K562 (cell line): Measurements from ENCODE around the gene MYO1F. TPM values are rescaled to one million over a fixed set of nuclear protein-coding genes. Genes with fewer than 3 reads are reported as not detected.

Experiments
- ATAC-seq: fragments of 200-7000 bp; cut with Tn5 transposase; 3 replicates; pipeline ENCODE4 v1.9.1; 2020; ENCODE audit warnings: moderate library complexity
- BruUV-seq: library from RNA; stranded (reverse); fragments of 400-500 nt; replicated peaks from 2 replicates; lab custom pipeline; 2021; lab: Mats Ljungman, UMichigan
- CTCF ChIA-PET: fragments of 300-600 bp; formaldehyde crosslinking; extraction: SDS; loops from one replicate; lab custom pipeline; 2021; ENCODE audit warnings: low intra/inter-chr PET ratio; lab: Yijun Ruan, JAX
- POLR2A ChIA-PET: fragments of 300-600, 350-650 bp; sonication (Branson Sonifier 250); formaldehyde crosslinking; extraction: SDS; loops from one replicate; lab custom pipeline; 2021; ENCODE audit warnings: antibody characterized with exemption, inconsistent platforms; lab: Yijun Ruan, JAX
- DNase-seq, 4 experiments: peaks; one replicate each; pipeline versions ENCODE4 v3.0.0 to v3.0.0-alpha.2; 2011 to 2018; ENCODE audit warnings: low spot score in 3 of 4, mixed read lengths in 3 of 4; ENCODE audit errors: extremely low read depth in 1 of 4
- FAIRE-seq: peaks from 2 replicates; lab custom pipeline; 2011; peaks lifted over from hg19 to GRCh38; lab: Jason Lieb, UNC
- H2AFZ ChIP-seq: 2 replicates; pipeline ENCODE4 v1.6.0; 2011; ENCODE audit warnings: low read depth, low read length, control low read depth, inconsistent platforms
- H3K27ac ChIP-seq: fragments of 200-600 bp; 3 replicates; pipeline ENCODE4 v1.8.0; 2011; ENCODE audit warnings: low read depth, mild to moderate bottlenecking, control low read depth, inconsistent platforms, low read length, moderate library complexity, mixed read lengths; ENCODE audit errors: extremely low read depth
- H3K27me3 ChIP-seq, 2 experiments: fragments of 300-600 bp in 1 of 2; 2 replicates in 1 of 2; 3 replicates in 1 of 2; pipeline versions ENCODE4 v1.6.0 to v1.8.0; 2011; ENCODE audit warnings: inconsistent platforms in 2 of 2, low read length in 2 of 2, mild to moderate bottlenecking in 1 of 2, mixed read lengths in 1 of 2, moderate library complexity in 1 of 2; ENCODE audit not compliant: control insufficient read depth in 2 of 2, insufficient read depth in 2 of 2
- H3K36me3 ChIP-seq: fragments of 300-600 bp; 3 replicates; pipeline ENCODE4 v1.8.0; 2011; ENCODE audit warnings: mild to moderate bottlenecking, low read length, inconsistent platforms; ENCODE audit not compliant: control insufficient read depth, insufficient read depth
- H3K4me1 ChIP-seq, 2 experiments: fragments of 200-600 bp in 1 of 2; replicated peaks in 1 of 2; 2 replicates in 1 of 2; 3 replicates in 1 of 2; pipeline versions ENCODE4 v1.5.1 to v1.8.0; 2011; ENCODE audit warnings: inconsistent platforms in 2 of 2, low read length in 2 of 2, mild to moderate bottlenecking in 1 of 2, mixed read lengths in 1 of 2, moderate library complexity in 1 of 2; ENCODE audit not compliant: control insufficient read depth in 2 of 2, insufficient read depth in 2 of 2
- H3K4me2 ChIP-seq: 2 replicates; pipeline ENCODE4 v1.6.1; 2011; ENCODE audit warnings: low read length, control low read depth, inconsistent platforms, mixed read lengths; ENCODE audit not compliant: insufficient read depth
- H3K4me3 ChIP-seq: fragments of 200-600 bp; sonication (generic), shearing (Covaris generic); 2 replicates; pipeline ENCODE4 v1.5.1; 2016; ENCODE audit warnings: control low read depth, inconsistent platforms
- H3K79me2 ChIP-seq: fragments of 200-600 bp; 3 replicates; pipeline ENCODE4 v1.8.0; 2011; ENCODE audit warnings: low read length, inconsistent platforms; ENCODE audit not compliant: control insufficient read depth, insufficient read depth
- H3K9ac ChIP-seq, 2 experiments: 2 replicates each; pipeline versions ENCODE4 v1.6.0 to v1.6.1; 2011; ENCODE audit warnings: low read depth in 2 of 2, low read length in 2 of 2, control low read depth in 1 of 2, inconsistent platforms in 1 of 2, mild to moderate bottlenecking in 1 of 2, mixed read lengths in 1 of 2; ENCODE audit not compliant: insufficient read depth in 1 of 2
- H3K9me1 ChIP-seq: one replicate; pipeline ENCODE4 v1.6.0; 2011; ENCODE audit warnings: inconsistent platforms, mild to moderate bottlenecking, low read length, moderate library complexity; ENCODE audit not compliant: control insufficient read depth, insufficient read depth
- H3K9me3 ChIP-seq: replicated peaks from 2 replicates; pipeline ENCODE4 v1.5.1; 2011; ENCODE audit warnings: low read depth, low read length, inconsistent platforms; ENCODE audit not compliant: control insufficient read depth, insufficient read depth
- H4K20me1 ChIP-seq: replicated peaks from 2 replicates; pipeline ENCODE4 v1.6.1; 2011; ENCODE audit warnings: low read length, inconsistent platforms, mixed read lengths; ENCODE audit not compliant: control insufficient read depth, insufficient read depth
- RBM22 ChIP-seq: fragments of 200-400 bp; formaldehyde crosslinking; IDR thresholded peaks from 2 replicates; pipeline ENCODE4 v1.6.1; 2018; ENCODE audit warnings: low read length, low read depth; ENCODE audit not compliant: poor library complexity, severe bottlenecking
- SIN3A ChIP-seq, 2 experiments: fragments of 150-350 bp in 1 of 2; IDR thresholded peaks; 2 replicates each; pipeline ENCODE4 v1.6.1; 2011 to 2016; ENCODE audit warnings: borderline replicate concordance in 2 of 2, low read depth in 2 of 2, low read length in 2 of 2, mild to moderate bottlenecking in 2 of 2, moderate library complexity in 2 of 2; ENCODE audit not compliant: control insufficient read depth in 1 of 2
- WGBS: fragments of 100-300 bp; shearing (Covaris generic); methylation state at CpG from one replicate; pipeline ENCODE4 v1.1.6; 2016; ENCODE audit warnings: low coverage, mixed read lengths; ENCODE audit not compliant: insufficient coverage; ENCODE audit errors: missing lambda C conversion rate; 5-methylcytosine and 5-hydroxymethylcytosine counted together
- in situ Hi-C: fragments of 300-500 bp; cut with MboI; formaldehyde crosslinking; loops from 4 replicates; pipeline ENCODE4 v1.15.0; 2018; ENCODE audit warnings: inconsistent platforms, mixed read lengths
- intact Hi-C: fragments of 100-400 bp; cut with micrococcal nuclease; formaldehyde crosslinking; loops from 2 replicates; pipeline ENCODE4 v1.14.2; 2022
- polyA plus RNA-seq, 8 experiments: library from polyadenylated mRNA; depleted of rRNA in 4 of 8; stranded (reverse) in 5 of 8; unstranded in 3 of 8; fragments of >200 nt; fragmentation: Nextera tagmentation in 2 of 8; fragmentation: Illumina TruSeq in 1 of 8; extraction: Ambion mirVana in 2 of 8; extraction: Trizol in 1 of 8; gene quantifications; 2 replicates each; pipeline versions ENCODE4 v1.2.1 to v1.2.3, GENCODE V29; 2011 to 2014; ENCODE audit warnings: inconsistent platforms in 1 of 8, missing spikeins in 1 of 8
- total RNA-seq, 7 experiments: library from RNA; depleted of rRNA in 6 of 7; stranded (reverse); fragments of >200 nt in 6 of 7; fragmentation: Illumina TruSeq in 2 of 7; extraction: Trizol in 2 of 7; gene quantifications; 2 replicates each; pipeline versions ENCODE4 v1.2.1 to v1.2.3, GENCODE V29; 2011 to 2021; ENCODE audit warnings: low replicate concordance in 1 of 7
- TF ChIP-seq, protein P1 (sequence below): IDR thresholded peaks from 3 replicates; pipeline ENCODE4 v1.6.1; 2011; ENCODE audit warnings: borderline replicate concordance, mild to moderate bottlenecking, moderate library complexity; ENCODE audit not compliant: insufficient read length; ENCODE audit errors: extremely low read depth
- TF ChIP-seq, protein P2 (sequence below): fragments of 450-650 bp; IDR thresholded peaks from 2 replicates; pipeline ENCODE4 v1.6.1; 2016; ENCODE audit warnings: mild to moderate bottlenecking, moderate library complexity

Gene MYO1F
- total and polyA plus RNA-seq, 9 of the 15 experiments (the other 6 are each of a cell fraction or from before 2014, with no cell fraction given), result 0.78 to 9.4 (median 4.3) TPM

DNA sequence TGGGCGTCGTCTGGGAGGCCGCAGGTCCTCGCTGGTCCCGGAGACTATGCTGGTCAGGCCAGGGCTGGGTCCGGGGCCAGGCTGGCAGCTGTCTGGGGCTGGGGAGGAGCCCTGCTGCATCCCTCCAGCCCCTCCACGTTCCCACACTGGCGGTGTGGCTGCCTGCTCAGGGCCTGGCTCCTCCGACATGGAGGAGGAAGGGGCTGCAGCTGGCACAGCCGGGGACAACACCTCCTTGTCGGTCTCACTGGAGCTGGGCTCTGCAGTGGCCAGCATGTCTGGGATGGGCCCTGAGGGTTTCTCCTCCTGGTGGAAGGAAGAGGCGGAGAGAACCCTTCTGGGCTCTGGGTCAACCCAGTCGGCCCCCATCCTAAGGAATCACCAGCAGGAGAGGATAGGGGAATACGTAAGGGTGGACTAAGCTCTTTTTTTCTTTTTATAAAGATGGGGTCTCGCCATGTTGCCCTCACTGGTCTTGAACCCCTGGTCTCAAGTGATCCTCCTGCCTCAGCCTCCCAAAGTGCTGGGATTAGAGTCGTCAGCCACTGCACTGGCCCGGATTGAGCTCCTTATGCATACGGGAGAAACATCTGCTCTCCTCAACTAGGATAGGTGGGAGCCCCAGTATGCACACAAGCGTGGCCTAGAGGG is 64.1 kb downstream of the MYO1F start:
- Histone ChIP-seq H3K27me3 (no peaks in the 10 kb centered on the region), H3K9me3 (peaks cover 2% of the 10 kb centered on the region), H3K4me2 (peak overlapping the region; percentile 83), H4K20me1 (no peaks in the 10 kb centered on the region), H3K9ac (peak overlapping the region; percentile 97 to 100), H3K27ac (peak overlapping the region; percentile 99), H3K9me1 (no peaks in the 10 kb centered on the region), H3K36me3 (peaks cover 2% of the 10 kb centered on the region; the same call in 1 of the 3 replicates), H3K79me2 (peaks cover 7% of the 10 kb centered on the region; the same call in 1 of the 3 replicates), H3K4me3 (peak overlapping the region; percentile 77), H3K4me1 (peaks cover 33 to 46% of the 10 kb centered on the region in 2 experiments), H2AFZ (peak overlapping the region; percentile 100)
- in situ Hi-C loops (no loop called here), intact Hi-C loops (loop anchor here (5.0 kb wide), 1 partner anchor 101 kb away; the partner anchor contains the start of gene MARCHF2)
- WGBS, result 56% methylated on average over 16 of the region's 19 CpGs
- ATAC-seq, result no peak
- no peak for DNase-seq
- BruUV-seq, result no TSS peak
- no peak for FAIRE-seq
- CTCF ChIA-PET, result interaction anchor here (0.5 kb wide), 1 partner anchor 163 kb away, joined by 3 read pairs; no protein-coding TSS in a partner anchor
- POLR2A ChIA-PET, result interaction anchor here (0.5 to 4.6 kb wide), 17 partner anchors 9 to 192 kb away, joined by 3 to 32 read pairs (median 3); partner anchors contain the start of genes HNRNPM and RPS28
- TF ChIP-seq, protein P1, sequence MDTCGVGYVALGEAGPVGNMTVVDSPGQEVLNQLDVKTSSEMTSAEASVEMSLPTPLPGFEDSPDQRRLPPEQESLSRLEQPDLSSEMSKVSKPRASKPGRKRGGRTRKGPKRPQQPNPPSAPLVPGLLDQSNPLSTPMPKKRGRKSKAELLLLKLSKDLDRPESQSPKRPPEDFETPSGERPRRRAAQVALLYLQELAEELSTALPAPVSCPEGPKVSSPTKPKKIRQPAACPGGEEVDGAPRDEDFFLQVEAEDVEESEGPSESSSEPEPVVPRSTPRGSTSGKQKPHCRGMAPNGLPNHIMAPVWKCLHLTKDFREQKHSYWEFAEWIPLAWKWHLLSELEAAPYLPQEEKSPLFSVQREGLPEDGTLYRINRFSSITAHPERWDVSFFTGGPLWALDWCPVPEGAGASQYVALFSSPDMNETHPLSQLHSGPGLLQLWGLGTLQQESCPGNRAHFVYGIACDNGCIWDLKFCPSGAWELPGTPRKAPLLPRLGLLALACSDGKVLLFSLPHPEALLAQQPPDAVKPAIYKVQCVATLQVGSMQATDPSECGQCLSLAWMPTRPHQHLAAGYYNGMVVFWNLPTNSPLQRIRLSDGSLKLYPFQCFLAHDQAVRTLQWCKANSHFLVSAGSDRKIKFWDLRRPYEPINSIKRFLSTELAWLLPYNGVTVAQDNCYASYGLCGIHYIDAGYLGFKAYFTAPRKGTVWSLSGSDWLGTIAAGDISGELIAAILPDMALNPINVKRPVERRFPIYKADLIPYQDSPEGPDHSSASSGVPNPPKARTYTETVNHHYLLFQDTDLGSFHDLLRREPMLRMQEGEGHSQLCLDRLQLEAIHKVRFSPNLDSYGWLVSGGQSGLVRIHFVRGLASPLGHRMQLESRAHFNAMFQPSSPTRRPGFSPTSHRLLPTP, result no peak
- TF ChIP-seq, protein P2, sequence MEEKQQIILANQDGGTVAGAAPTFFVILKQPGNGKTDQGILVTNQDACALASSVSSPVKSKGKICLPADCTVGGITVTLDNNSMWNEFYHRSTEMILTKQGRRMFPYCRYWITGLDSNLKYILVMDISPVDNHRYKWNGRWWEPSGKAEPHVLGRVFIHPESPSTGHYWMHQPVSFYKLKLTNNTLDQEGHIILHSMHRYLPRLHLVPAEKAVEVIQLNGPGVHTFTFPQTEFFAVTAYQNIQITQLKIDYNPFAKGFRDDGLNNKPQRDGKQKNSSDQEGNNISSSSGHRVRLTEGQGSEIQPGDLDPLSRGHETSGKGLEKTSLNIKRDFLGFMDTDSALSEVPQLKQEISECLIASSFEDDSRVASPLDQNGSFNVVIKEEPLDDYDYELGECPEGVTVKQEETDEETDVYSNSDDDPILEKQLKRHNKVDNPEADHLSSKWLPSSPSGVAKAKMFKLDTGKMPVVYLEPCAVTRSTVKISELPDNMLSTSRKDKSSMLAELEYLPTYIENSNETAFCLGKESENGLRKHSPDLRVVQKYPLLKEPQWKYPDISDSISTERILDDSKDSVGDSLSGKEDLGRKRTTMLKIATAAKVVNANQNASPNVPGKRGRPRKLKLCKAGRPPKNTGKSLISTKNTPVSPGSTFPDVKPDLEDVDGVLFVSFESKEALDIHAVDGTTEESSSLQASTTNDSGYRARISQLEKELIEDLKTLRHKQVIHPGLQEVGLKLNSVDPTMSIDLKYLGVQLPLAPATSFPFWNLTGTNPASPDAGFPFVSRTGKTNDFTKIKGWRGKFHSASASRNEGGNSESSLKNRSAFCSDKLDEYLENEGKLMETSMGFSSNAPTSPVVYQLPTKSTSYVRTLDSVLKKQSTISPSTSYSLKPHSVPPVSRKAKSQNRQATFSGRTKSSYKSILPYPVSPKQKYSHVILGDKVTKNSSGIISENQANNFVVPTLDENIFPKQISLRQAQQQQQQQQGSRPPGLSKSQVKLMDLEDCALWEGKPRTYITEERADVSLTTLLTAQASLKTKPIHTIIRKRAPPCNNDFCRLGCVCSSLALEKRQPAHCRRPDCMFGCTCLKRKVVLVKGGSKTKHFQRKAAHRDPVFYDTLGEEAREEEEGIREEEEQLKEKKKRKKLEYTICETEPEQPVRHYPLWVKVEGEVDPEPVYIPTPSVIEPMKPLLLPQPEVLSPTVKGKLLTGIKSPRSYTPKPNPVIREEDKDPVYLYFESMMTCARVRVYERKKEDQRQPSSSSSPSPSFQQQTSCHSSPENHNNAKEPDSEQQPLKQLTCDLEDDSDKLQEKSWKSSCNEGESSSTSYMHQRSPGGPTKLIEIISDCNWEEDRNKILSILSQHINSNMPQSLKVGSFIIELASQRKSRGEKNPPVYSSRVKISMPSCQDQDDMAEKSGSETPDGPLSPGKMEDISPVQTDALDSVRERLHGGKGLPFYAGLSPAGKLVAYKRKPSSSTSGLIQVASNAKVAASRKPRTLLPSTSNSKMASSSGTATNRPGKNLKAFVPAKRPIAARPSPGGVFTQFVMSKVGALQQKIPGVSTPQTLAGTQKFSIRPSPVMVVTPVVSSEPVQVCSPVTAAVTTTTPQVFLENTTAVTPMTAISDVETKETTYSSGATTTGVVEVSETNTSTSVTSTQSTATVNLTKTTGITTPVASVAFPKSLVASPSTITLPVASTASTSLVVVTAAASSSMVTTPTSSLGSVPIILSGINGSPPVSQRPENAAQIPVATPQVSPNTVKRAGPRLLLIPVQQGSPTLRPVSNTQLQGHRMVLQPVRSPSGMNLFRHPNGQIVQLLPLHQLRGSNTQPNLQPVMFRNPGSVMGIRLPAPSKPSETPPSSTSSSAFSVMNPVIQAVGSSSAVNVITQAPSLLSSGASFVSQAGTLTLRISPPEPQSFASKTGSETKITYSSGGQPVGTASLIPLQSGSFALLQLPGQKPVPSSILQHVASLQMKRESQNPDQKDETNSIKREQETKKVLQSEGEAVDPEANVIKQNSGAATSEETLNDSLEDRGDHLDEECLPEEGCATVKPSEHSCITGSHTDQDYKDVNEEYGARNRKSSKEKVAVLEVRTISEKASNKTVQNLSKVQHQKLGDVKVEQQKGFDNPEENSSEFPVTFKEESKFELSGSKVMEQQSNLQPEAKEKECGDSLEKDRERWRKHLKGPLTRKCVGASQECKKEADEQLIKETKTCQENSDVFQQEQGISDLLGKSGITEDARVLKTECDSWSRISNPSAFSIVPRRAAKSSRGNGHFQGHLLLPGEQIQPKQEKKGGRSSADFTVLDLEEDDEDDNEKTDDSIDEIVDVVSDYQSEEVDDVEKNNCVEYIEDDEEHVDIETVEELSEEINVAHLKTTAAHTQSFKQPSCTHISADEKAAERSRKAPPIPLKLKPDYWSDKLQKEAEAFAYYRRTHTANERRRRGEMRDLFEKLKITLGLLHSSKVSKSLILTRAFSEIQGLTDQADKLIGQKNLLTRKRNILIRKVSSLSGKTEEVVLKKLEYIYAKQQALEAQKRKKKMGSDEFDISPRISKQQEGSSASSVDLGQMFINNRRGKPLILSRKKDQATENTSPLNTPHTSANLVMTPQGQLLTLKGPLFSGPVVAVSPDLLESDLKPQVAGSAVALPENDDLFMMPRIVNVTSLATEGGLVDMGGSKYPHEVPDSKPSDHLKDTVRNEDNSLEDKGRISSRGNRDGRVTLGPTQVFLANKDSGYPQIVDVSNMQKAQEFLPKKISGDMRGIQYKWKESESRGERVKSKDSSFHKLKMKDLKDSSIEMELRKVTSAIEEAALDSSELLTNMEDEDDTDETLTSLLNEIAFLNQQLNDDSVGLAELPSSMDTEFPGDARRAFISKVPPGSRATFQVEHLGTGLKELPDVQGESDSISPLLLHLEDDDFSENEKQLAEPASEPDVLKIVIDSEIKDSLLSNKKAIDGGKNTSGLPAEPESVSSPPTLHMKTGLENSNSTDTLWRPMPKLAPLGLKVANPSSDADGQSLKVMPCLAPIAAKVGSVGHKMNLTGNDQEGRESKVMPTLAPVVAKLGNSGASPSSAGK, result 0 out of 2 replicates have a peak, but pooled peaks have one; percentile 10
- no peak for TF ChIP-seq RBM22
- TF ChIP-seq SIN3A (IDR thresholded peaks at IDR 0.05; ENCODE audit: borderline replicate concordance in 2 of 2, control insufficient read depth in 1 of 2, low read depth in 2 of 2, low read length in 2 of 2), result 0 out of 4 replicates have a peak, but pooled peaks of 1 of the 2 experiments have one; percentile 36
